ENCODE measurements around the gene DIDO1. TPM values are rescaled to one million over a fixed set of nuclear protein-coding genes. Genes with fewer than 3 reads are reported as not detected.

DIDO1 gene
- total RNA-seq, 4 donors from 2014 or later, result 68.3 to 135 (median 88.0) TPM

GRCh38 chr20:62928246-62928939, 2.1 kb upstream of the DIDO1 start:
- DNase-seq, result peak; percentile 34
- H3K27ac ChIP-seq, result peak overlapping the region; percentile 89 to 99 (median 94)
- no peaks in the 10 kb centered on the region for H3K9me3 ChIP-seq
- 22 to 52% methylated on average over 6 to 14 of the region's 14 CpGs for WGBS, 2 donors (ENCODE audit: low coverage in 1 of 2)
- intact Hi-C loops (cut with DNase I; ENCODE audit: low total_unique reads), result no loop called here
- TF ChIP-seq CTCF (IDR thresholded peaks at IDR 0.05) (no peak), POLR2A (IDR thresholded peaks at IDR 0.05) (no peak)
- H3K4me1 ChIP-seq, result peaks cover 34 to 54% (median 51%) of the 10 kb centered on the region in 4 donors
- H3K27me3 ChIP-seq, result no peaks in the 10 kb centered on the region
- H3K36me3 ChIP-seq, result no peaks in the 10 kb centered on the region
- in situ Hi-C loops (cut with MboI; ENCODE audit: low pct_ligation_motif_present in 1 of 4, low pct_unique_long_range_greater_than_20kb in 1 of 4, low sequenced_read_pairs in 3 of 4), result no loop called here
- peak overlapping the region; percentile 31 to 58 (median 44) for H3K4me3 ChIP-seq

- no peak for DNase-seq
- Histone ChIP-seq H3K9me3 (no peaks in the 10 kb centered on the region), H3K4me3 (peak overlapping the region; percentile 52 to 98 (median 92)), H3K27me3 (no peaks in the 10 kb centered on the region), H3K36me3 (no peaks in the 10 kb centered on the region), H3K27ac (peak overlapping the region; percentile 94 to 99 (median 98)), H3K4me1 (peaks cover 46 to 65% (median 62%) of the 10 kb centered on the region in 4 donors)
- TF ChIP-seq EP300 (IDR thresholded peaks at IDR 0.05; ENCODE audit: low read depth), result no peak
- no peak for TF ChIP-seq POLR2A (IDR thresholded peaks at IDR 0.05)
- no peak for TF ChIP-seq POLR2AphosphoS5 (IDR thresholded peaks at IDR 0.05)
- TF ChIP-seq CTCF (IDR thresholded peaks at IDR 0.05), result no peak
- WGBS, 2 donors (ENCODE audit: low coverage in 1 of 2), result 83% methylated on average over 12 of the region's 12 CpGs; no CpG with 5 or more reads in 1 of the 2 donors
- intact Hi-C loops (cut with DNase I; ENCODE audit: low total_unique reads) (no loop called here), in situ Hi-C loops (cut with MboI; ENCODE audit: low pct_ligation_motif_present in 1 of 4, low pct_unique_long_range_greater_than_20kb in 1 of 4, low sequenced_read_pairs in 3 of 4) (no loop called here)
These were observed 912 bp upstream of the DIDO1 start for GRCh38 chr20:62927128-62927705.

GRCh38 chr20:62925420-62926228, 681 bp downstream of the DIDO1 start:
- Histone ChIP-seq H3K9me3 (no peaks in the 10 kb centered on the region), H3K4me3 (peak overlapping the region; percentile 51 to 98 (median 92)), H3K27me3 (no peaks in the 10 kb centered on the region), H3K36me3 (no peaks in the 10 kb centered on the region), H3K27ac (peak overlapping the region; percentile 94 to 99 (median 98)), H3K4me1 (peaks cover 54 to 80% (median 75%) of the 10 kb centered on the region in 4 donors)
- in situ Hi-C loops (cut with MboI; ENCODE audit: low pct_ligation_motif_present in 1 of 4, low pct_unique_long_range_greater_than_20kb in 1 of 4, low sequenced_read_pairs in 3 of 4) (no loop called here), intact Hi-C loops (cut with DNase I; ENCODE audit: low total_unique reads) (no loop called here)
- DNase-seq, result peak; percentile 54
- TF ChIP-seq POLR2A (IDR thresholded peaks at IDR 0.05) (peak; percentile 1), CTCF (IDR thresholded peaks at IDR 0.05) (no peak)
- 0 to 1% methylated on average over 8 to 45 of the region's 63 CpGs for WGBS, 2 donors (ENCODE audit: low coverage in 1 of 2)

- no peaks in the 10 kb centered on the region for H3K27me3 ChIP-seq
- no peak for DNase-seq
- no peaks in the 10 kb centered on the region for H3K36me3 ChIP-seq
- in situ Hi-C loops (cut with MboI; ENCODE audit: low pct_ligation_motif_present in 1 of 4, low pct_unique_long_range_greater_than_20kb in 1 of 4, low sequenced_read_pairs in 3 of 4), result no loop called here
- H3K27ac ChIP-seq, result peak overlapping the region; percentile 94 to 99 (median 98)
- H3K4me1 ChIP-seq, result peaks cover 60 to 84% (median 79%) of the 10 kb centered on the region in 4 donors
- intact Hi-C loops (cut with DNase I; ENCODE audit: low total_unique reads), result no loop called here
- peak overlapping the region; percentile 51 to 98 (median 92) for H3K4me3 ChIP-seq
- TF ChIP-seq POLR2A (IDR thresholded peaks at IDR 0.05), result peak; percentile 1
- no peak for TF ChIP-seq EP300 (IDR thresholded peaks at IDR 0.05; ENCODE audit: low read depth)
- 0% methylated on average over 4 of the region's 4 CpGs; no CpG with 5 or more reads in 1 of the 2 donors for WGBS, 2 donors (ENCODE audit: low coverage in 1 of 2)
- H3K9me3 ChIP-seq, result no peaks in the 10 kb centered on the region
These were observed 1.3 kb downstream of the DIDO1 start for GRCh38 chr20:62925076-62925419.
